MCF 10A (cell line): ENCODE measurements around the gene TAF3. TPM values are rescaled to one million over a fixed set of nuclear protein-coding genes. Genes with fewer than 3 reads are reported as not detected.

Source experiments
- BruUV-seq: library from RNA; stranded (reverse); fragments of 400-500 nt; replicated peaks from 2 replicates; lab custom pipeline; 2021; lab: Mats Ljungman, UMichigan
- CTCF ChIA-PET: fragments of 300-600 bp; sonication (Branson Sonifier 250); formaldehyde crosslinking; extraction: SDS; loops from one replicate; lab custom pipeline; 2021; ENCODE audit warnings: antibody characterized with exemption, inconsistent platforms; lab: Yijun Ruan, JAX
- POLR2A ChIA-PET: fragments of 300-600, 350-650 bp; sonication (Branson Sonifier 250); formaldehyde crosslinking; extraction: SDS; loops from one replicate; lab custom pipeline; 2020; ENCODE audit warnings: antibody characterized with exemption, inconsistent platforms; lab: Yijun Ruan, JAX
- DNase-seq: peaks from one replicate; pipeline ENCODE4 v3.0.0-alpha.2; 2018; ENCODE audit not compliant: unreplicated experiment
- H3K27ac Mint-ChIP-seq: one replicate; pipeline ENCODE4 v1.8.0; 2022; ENCODE audit warnings: mild to moderate bottlenecking, low read depth, mixed read lengths; ENCODE audit not compliant: unreplicated experiment
- H3K27me3 Mint-ChIP-seq: one replicate; pipeline ENCODE4 v1.8.0; 2022; ENCODE audit warnings: mixed read lengths; ENCODE audit not compliant: insufficient read depth, unreplicated experiment
- H3K36me3 Mint-ChIP-seq: one replicate; pipeline ENCODE4 v1.8.0; 2022; ENCODE audit warnings: mild to moderate bottlenecking, moderate library complexity, mixed read lengths; ENCODE audit not compliant: insufficient read depth, unreplicated experiment
- H3K4me1 Mint-ChIP-seq: one replicate; pipeline ENCODE4 v1.8.0; 2022; ENCODE audit warnings: mixed read lengths; ENCODE audit not compliant: insufficient read depth, unreplicated experiment
- H3K4me3 Mint-ChIP-seq: one replicate; pipeline ENCODE4 v1.8.0; 2022; ENCODE audit warnings: mild to moderate bottlenecking, moderate library complexity, mixed read lengths; ENCODE audit not compliant: unreplicated experiment
- H3K9me3 Mint-ChIP-seq: one replicate; pipeline ENCODE4 v1.8.0; 2022; ENCODE audit warnings: mixed read lengths; ENCODE audit not compliant: unreplicated experiment
- intact Hi-C: fragments of 100-400 bp; cut with micrococcal nuclease; formaldehyde crosslinking; loops from 2 replicates; pipeline ENCODE4 v1.14.1; 2022
- total RNA-seq: library from RNA; stranded (reverse); gene quantifications from 2 replicates; pipeline ENCODE4 v1.2.3, GENCODE V29; 2022
- TF ChIP-seq, protein P1 (sequence below): fragments of 200-600 bp; IDR thresholded peaks from one replicate; pipeline ENCODE4 v1.8.0; 2022; ENCODE audit warnings: antibody characterized with exemption, mild to moderate bottlenecking; ENCODE audit not compliant: unreplicated experiment

Gene TAF3
- total RNA-seq, 1 experiment from 2014 or later = 9.9 TPM

DNA sequence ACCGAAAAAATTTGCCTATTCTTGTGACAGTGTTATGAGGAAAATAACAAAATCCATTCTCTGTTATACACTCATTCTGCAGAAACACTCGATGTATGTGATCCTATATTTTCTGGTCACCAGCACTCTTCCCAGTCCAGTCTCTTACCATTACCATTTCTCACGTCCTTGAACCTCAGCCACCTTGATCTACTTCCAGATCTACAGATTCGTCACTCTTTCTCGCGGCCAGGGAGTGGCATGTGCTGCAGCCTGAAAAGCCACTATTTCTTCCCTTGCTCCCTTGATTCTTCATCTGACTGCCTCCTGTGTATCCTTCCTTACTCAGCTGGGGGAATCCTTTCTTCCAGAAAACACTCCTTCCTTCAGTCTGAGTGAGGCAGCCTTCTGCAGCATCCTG, 14.1 kb upstream of the TAF3 start:
- TF ChIP-seq, protein P1, sequence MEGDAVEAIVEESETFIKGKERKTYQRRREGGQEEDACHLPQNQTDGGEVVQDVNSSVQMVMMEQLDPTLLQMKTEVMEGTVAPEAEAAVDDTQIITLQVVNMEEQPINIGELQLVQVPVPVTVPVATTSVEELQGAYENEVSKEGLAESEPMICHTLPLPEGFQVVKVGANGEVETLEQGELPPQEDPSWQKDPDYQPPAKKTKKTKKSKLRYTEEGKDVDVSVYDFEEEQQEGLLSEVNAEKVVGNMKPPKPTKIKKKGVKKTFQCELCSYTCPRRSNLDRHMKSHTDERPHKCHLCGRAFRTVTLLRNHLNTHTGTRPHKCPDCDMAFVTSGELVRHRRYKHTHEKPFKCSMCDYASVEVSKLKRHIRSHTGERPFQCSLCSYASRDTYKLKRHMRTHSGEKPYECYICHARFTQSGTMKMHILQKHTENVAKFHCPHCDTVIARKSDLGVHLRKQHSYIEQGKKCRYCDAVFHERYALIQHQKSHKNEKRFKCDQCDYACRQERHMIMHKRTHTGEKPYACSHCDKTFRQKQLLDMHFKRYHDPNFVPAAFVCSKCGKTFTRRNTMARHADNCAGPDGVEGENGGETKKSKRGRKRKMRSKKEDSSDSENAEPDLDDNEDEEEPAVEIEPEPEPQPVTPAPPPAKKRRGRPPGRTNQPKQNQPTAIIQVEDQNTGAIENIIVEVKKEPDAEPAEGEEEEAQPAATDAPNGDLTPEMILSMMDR = no peak
- intact Hi-C loops = no loop called here
- H3K27ac Mint-ChIP-seq = no peak overlapping the region
- H3K27me3 Mint-ChIP-seq = no peaks in the 10 kb centered on the region
- H3K4me1 Mint-ChIP-seq = no peaks in the 10 kb centered on the region
- H3K36me3 Mint-ChIP-seq = peaks cover 98% of the 10 kb centered on the region
- no TSS peak for BruUV-seq
- no peak for DNase-seq
- H3K9me3 Mint-ChIP-seq = no peaks in the 10 kb centered on the region
- POLR2A ChIA-PET = interaction anchor here (0.8 kb wide), 2 partner anchors 14 to 16 kb away, joined by 3 read pairs; partner anchors contain the start of genes ATP5F1C and TAF3
- CTCF ChIA-PET = no interaction called here
- H3K4me3 Mint-ChIP-seq = no peak overlapping the region

DNA sequence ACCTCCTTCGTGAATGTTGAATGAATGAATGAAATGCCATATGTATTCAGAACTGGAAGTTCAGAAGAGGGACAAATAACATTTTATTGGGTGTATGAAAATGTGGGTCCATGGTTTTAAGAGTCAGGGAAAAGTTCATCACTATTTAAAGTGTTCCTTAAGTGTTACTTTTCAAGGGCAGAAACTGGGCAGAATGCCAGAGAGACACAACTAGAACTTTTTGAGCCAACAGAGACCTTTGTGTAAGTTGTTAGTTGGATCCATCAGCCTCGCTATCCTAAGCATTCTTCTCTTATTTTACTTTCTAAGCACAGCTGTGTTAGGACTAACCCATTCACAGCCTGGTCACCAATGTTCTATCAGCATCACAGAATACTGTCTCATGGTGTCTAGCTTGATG, 13.6 kb upstream of the TAF3 start:
- Mint-ChIP-seq H3K27ac (no peak overlapping the region), H3K4me3 (no peak overlapping the region), H3K36me3 (peaks cover 98% of the 10 kb centered on the region), H3K4me1 (no peaks in the 10 kb centered on the region), H3K9me3 (no peaks in the 10 kb centered on the region), H3K27me3 (no peaks in the 10 kb centered on the region)
- BruUV-seq = no TSS peak
- DNase-seq = no peak
- intact Hi-C loops = no loop called here
- ChIA-PET POLR2A (interaction anchor here (0.8 to 2.4 kb wide), 2 partner anchors 14 to 17 kb away, joined by 3 to 9 read pairs; partner anchors contain the start of genes ATP5F1C and TAF3), CTCF (no interaction called here)
- TF ChIP-seq, protein P1 = no peak

DNA sequence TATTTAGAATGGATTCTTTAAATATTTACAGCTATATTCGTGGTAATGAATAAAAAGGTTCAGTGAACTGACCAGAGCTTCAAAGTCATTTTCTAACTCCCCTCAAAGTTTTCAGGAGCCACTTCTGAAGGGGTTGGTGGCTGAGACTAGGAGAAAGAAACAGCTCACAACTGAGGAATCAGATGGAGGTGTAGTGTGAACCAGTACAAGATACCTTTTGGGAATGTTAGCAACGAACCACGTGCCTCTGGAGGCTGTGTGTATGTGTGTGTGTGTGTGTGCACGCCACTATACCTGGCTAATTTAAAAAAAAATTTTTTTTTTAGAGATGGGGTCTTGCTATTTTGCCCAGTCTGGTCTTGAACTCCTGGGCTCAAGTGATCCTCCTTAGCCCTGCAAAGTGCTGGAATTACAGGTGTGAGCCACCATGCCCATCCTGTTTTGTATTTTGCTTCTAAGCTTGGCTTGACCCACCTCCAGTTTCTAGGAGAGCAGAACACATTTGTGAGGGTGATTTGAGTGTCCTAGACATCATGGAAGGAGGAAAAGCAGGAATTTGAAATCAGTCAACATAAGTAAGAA, 9.5 kb upstream of the TAF3 start:
- no peak overlapping the region for H3K27ac Mint-ChIP-seq
- ChIA-PET POLR2A (interaction anchor here (0.8 to 6.5 kb wide), 6 partner anchors 8 to 20 kb away, joined by 3 to 49 read pairs (median 10); partner anchors contain the start of genes ATP5F1C, KIN and TAF3), CTCF (interaction anchor here (0.6 to 1.9 kb wide), 3 partner anchors 9 to 1220 kb away, joined by 3 to 7 read pairs (median 3); partner anchors contain the start of gene TAF3)
- H3K27me3 Mint-ChIP-seq = no peaks in the 10 kb centered on the region
- H3K4me1 Mint-ChIP-seq = no peaks in the 10 kb centered on the region
- no peaks in the 10 kb centered on the region for H3K9me3 Mint-ChIP-seq
- no peak for DNase-seq
- BruUV-seq = no TSS peak
- no peak overlapping the region for H3K4me3 Mint-ChIP-seq
- TF ChIP-seq, protein P1 = no peak
- intact Hi-C loops = no loop called here
- H3K36me3 Mint-ChIP-seq = peaks cover 69% of the 10 kb centered on the region

DNA sequence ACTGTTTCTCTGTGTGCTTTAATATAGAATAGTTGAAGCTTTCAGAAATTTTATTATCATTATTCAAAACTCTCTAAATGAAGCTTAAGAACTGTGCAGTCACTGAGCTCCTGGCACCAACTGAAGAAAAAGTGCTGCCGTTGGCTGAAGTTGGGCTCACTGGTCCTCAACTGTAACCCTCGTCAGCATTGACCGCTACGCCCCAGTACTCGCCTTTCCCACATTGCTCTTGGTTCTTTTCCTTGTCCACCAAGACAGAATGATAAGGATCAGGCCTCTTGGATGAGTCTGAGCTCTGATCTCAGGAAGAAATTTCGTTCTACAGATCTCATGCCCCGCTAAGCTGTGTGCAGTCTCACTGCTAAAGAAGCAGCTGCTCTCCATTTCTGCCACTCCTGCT, 7.9 kb upstream of the TAF3 start:
- Mint-ChIP-seq H3K9me3 (no peaks in the 10 kb centered on the region), H3K36me3 (peaks cover 52% of the 10 kb centered on the region), H3K27ac (no peak overlapping the region), H3K4me1 (no peaks in the 10 kb centered on the region), H3K27me3 (no peaks in the 10 kb centered on the region), H3K4me3 (no peak overlapping the region)
- BruUV-seq = no TSS peak
- intact Hi-C loops = no loop called here
- TF ChIP-seq, protein P1 = no peak
- CTCF ChIA-PET = interaction anchor here (0.6 to 1.4 kb wide), 2 partner anchors 9 to 16 kb away, joined by 3 read pairs; no protein-coding TSS in a partner anchor
- no peak for DNase-seq
- POLR2A ChIA-PET = interaction anchor here (2.7 to 6.5 kb wide), 3 partner anchors 8 to 22 kb away, joined by 12 to 49 read pairs (median 23); partner anchors contain the start of genes ATP5F1C, KIN and TAF3
